Liver (tissue), 9 donors: Measurements from ENCODE around the gene DLK1. TPM values are rescaled to one million over a fixed set of nuclear protein-coding genes. Genes with fewer than 3 reads are reported as not detected.

ENCODE experiments used
- DNase-seq: peaks from one replicate; pipeline ENCODE4 v3.0.0-alpha.2; 2017; ENCODE audit warnings: low spot score
- H3K27ac ChIP-seq, 2 donors: one replicate each; pipeline ENCODE4 v1.7.0; 2013; ENCODE audit warnings: inconsistent platforms in 2 of 2, low read length in 2 of 2, control low read depth in 1 of 2, low read depth in 1 of 2, mild to moderate bottlenecking in 1 of 2
- H3K27me3 ChIP-seq, 4 donors: one replicate each; pipeline versions ENCODE4 v1.6.1 to v1.7.0; 2013; ENCODE audit warnings: low read length in 3 of 4, inconsistent platforms in 1 of 4, mild to moderate bottlenecking in 1 of 4, moderate library complexity in 1 of 4; ENCODE audit not compliant: control insufficient read depth in 4 of 4, insufficient read depth in 4 of 4
- H3K36me3 ChIP-seq, 4 donors: one replicate each; pipeline versions ENCODE4 v1.6.1 to v1.7.0; 2013; ENCODE audit warnings: low read length in 3 of 4, mild to moderate bottlenecking in 3 of 4, low read depth in 1 of 4, moderate library complexity in 1 of 4; ENCODE audit not compliant: control insufficient read depth in 4 of 4, insufficient read depth in 3 of 4
- H3K4me1 ChIP-seq, 4 donors: one replicate each; pipeline versions ENCODE4 v1.6.1 to v1.7.0; 2013; ENCODE audit warnings: low read length in 3 of 4, mild to moderate bottlenecking in 3 of 4, moderate library complexity in 1 of 4; ENCODE audit not compliant: control insufficient read depth in 4 of 4, insufficient read depth in 4 of 4
- H3K4me3 ChIP-seq, 3 donors: one replicate each; pipeline versions ENCODE4 v1.6.1 to v1.7.0; 2013; ENCODE audit warnings: low read length in 3 of 3, control low read depth in 1 of 3, low read depth in 1 of 3, mild to moderate bottlenecking in 1 of 3
- H3K9ac ChIP-seq, 2 donors: one replicate each; pipeline ENCODE4 v1.7.0; 2013; ENCODE audit warnings: low read length in 2 of 2, mild to moderate bottlenecking in 2 of 2, moderate library complexity in 2 of 2, control low read depth in 1 of 2, low read depth in 1 of 2
- H3K9me3 ChIP-seq, 4 donors: one replicate each; pipeline versions ENCODE4 v1.6.1 to v1.7.0; 2013; ENCODE audit warnings: low read length in 3 of 4; ENCODE audit not compliant: control insufficient read depth in 4 of 4
- FOXA1 ChIP-seq: IDR thresholded peaks from 2 replicates; pipeline ENCODE4 v1.6.1; 2016; ENCODE audit warnings: antibody characterized with exemption
- FOXA2 ChIP-seq: IDR thresholded peaks from 2 replicates; pipeline ENCODE4 v1.6.1; 2016; ENCODE audit warnings: antibody characterized with exemption
- GABPA ChIP-seq, 2 donors: IDR thresholded peaks in 1 of 2; conservative IDR thresholded peaks in 1 of 2; 2 replicates each; pipeline ENCODE4 v1.6.1; 2016; ENCODE audit warnings: antibody characterized with exemption in 2 of 2, mild to moderate bottlenecking in 1 of 2, moderate library complexity in 1 of 2
- HNF4A ChIP-seq, 2 donors: conservative IDR thresholded peaks; 2 replicates each; pipeline ENCODE4 v1.6.1; 2016; ENCODE audit warnings: antibody characterized with exemption in 2 of 2, mild to moderate bottlenecking in 2 of 2
- JUND ChIP-seq, 2 donors: IDR thresholded peaks; 2 replicates each; pipeline ENCODE4 v1.6.1; 2016; ENCODE audit warnings: antibody characterized with exemption in 2 of 2
- MAX ChIP-seq: IDR thresholded peaks from 2 replicates; pipeline ENCODE4 v1.6.1; 2016; ENCODE audit warnings: antibody characterized with exemption
- NR2F2 ChIP-seq: IDR thresholded peaks from 2 replicates; pipeline ENCODE4 v1.6.1; 2016; ENCODE audit warnings: antibody characterized with exemption
- RAD21 ChIP-seq, 2 donors: IDR thresholded peaks; 2 replicates each; pipeline ENCODE4 v1.6.1; 2016; ENCODE audit warnings: antibody characterized with exemption in 2 of 2, mild to moderate bottlenecking in 2 of 2
- REST ChIP-seq: IDR thresholded peaks from 2 replicates; pipeline ENCODE4 v1.6.1; 2016; ENCODE audit warnings: antibody characterized with exemption, mild to moderate bottlenecking
- RXRA ChIP-seq, 2 donors: IDR thresholded peaks; 2 replicates each; pipeline ENCODE4 v1.6.1; 2017 to 2018; ENCODE audit warnings: antibody characterized with exemption in 2 of 2, mild to moderate bottlenecking in 1 of 2
- TAF1 ChIP-seq: conservative IDR thresholded peaks from 2 replicates; pipeline ENCODE4 v1.6.1; 2016; ENCODE audit warnings: antibody characterized with exemption, mild to moderate bottlenecking
- YY1 ChIP-seq: IDR thresholded peaks from 2 replicates; pipeline ENCODE4 v1.6.1; 2016; ENCODE audit warnings: antibody characterized with exemption, mild to moderate bottlenecking
- WGBS: extraction: QIAGEN DNeasy Blood & Tissue Kit; methylation state at CpG from one replicate; pipeline ENCODE4 v1.1.7; 2013; 5-methylcytosine and 5-hydroxymethylcytosine counted together
- polyA plus RNA-seq, 2 donors: library from polyadenylated mRNA; stranded (reverse) in 1 of 2; unstranded in 1 of 2; fragments of 200-250 nt in 1 of 2; fragments of >200 nt in 1 of 2; fragmentation: Nextera tagmentation in 1 of 2; extraction: Ambion mirVana in 1 of 2; gene quantifications; one replicate each; pipeline versions ENCODE4 v1.2.1 to v1.2.3, GENCODE V29; 2013 to 2015
- total RNA-seq, 2 donors: library from RNA; depleted of rRNA; stranded (reverse); fragments of >200 nt; gene quantifications; one replicate each; pipeline ENCODE4 v1.2.3, GENCODE V29; 2014
- TF ChIP-seq, protein P1 (sequence below): IDR thresholded peaks from 2 replicates; pipeline ENCODE4 v1.6.1; 2016; ENCODE audit warnings: antibody characterized with exemption
- TF ChIP-seq, protein P2 (sequence below): IDR thresholded peaks from 2 replicates; pipeline ENCODE4 v1.6.1; 2016; ENCODE audit warnings: antibody characterized with exemption
- donor health status: healthy.
- donor health status: healthy.
- donor health status: healthy.
- donor health status: healthy.
- donor health status: healthy.

Gene DLK1
- total and polyA plus RNA-seq, 4 donors = 0.42 to 331 (median 1.8) TPM; not detected in 1

DNA sequence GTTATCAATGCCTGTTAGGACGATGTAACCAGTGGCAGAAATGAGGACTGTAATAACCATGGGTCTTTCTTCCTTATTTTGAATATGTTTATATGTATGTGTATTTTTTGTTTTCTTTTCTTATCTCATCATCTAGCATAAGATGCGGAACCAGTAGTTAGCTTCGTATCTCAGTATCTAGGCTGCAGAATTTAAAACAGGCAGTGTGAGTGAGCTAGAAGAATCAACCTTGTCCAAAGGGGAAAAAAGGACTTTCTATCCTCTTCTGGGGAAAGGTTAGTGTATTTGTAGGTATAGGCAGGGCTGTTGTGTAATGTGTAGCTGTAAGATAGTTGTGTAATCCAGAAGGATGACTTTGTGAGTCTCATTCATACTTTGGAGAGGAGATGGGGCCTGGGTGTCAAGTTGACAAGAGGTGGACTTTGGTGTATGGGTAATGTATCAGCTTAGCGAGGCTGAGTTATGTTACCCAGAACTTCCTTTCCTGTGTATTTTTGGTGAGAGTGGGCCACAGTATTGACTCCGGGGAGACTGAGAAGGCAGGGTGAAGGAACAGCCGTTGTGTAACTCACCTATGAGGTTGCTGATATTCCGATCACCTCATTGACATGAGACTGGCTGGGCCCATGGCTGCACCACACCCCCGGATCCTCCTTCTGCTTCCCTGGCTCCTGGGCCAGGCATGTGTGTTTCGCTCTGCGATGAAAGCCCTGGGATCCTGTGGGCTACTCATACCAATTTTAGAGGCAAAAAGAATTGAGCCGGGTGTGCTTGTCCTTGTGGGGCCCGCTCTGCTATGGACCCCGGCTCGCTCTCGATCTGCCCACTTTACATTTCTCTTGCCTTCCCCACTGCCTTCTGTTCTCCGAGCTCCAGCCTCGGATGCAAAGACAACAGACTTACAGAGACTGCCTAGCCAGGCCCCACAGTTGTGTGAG is 24.3 kb downstream of the DLK1 start:
- Histone ChIP-seq H3K4me3 (no peak overlapping the region), H3K9me3 (no peaks in the 10 kb centered on the region), H3K9ac (no peak overlapping the region), H3K36me3 (no peaks in the 10 kb centered on the region), H3K27ac (no peak overlapping the region), H3K27me3 (peaks cover 0 to 10% (median 0%) of the 10 kb centered on the region in 4 donors), H3K4me1 (no peaks in the 10 kb centered on the region)
- WGBS = 70% methylated on average over 17 of the region's 17 CpGs
- TF ChIP-seq FOXA1 (no peak), RAD21 (IDR thresholded peaks at IDR 0.05) (no peak), MAX (no peak), NR2F2 (no peak), HNF4A (conservative IDR thresholded peaks at IDR 0.05) (no peak)
- TF ChIP-seq, protein P1, sequence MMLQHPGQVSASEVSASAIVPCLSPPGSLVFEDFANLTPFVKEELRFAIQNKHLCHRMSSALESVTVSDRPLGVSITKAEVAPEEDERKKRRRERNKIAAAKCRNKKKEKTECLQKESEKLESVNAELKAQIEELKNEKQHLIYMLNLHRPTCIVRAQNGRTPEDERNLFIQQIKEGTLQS = no peak
- TF ChIP-seq, protein P2, sequence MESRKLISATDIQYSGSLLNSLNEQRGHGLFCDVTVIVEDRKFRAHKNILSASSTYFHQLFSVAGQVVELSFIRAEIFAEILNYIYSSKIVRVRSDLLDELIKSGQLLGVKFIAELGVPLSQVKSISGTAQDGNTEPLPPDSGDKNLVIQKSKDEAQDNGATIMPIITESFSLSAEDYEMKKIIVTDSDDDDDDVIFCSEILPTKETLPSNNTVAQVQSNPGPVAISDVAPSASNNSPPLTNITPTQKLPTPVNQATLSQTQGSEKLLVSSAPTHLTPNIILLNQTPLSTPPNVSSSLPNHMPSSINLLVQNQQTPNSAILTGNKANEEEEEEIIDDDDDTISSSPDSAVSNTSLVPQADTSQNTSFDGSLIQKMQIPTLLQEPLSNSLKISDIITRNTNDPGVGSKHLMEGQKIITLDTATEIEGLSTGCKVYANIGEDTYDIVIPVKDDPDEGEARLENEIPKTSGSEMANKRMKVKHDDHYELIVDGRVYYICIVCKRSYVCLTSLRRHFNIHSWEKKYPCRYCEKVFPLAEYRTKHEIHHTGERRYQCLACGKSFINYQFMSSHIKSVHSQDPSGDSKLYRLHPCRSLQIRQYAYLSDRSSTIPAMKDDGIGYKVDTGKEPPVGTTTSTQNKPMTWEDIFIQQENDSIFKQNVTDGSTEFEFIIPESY = no peak
- peak; percentile 35 for DNase-seq

- H3K4me3 ChIP-seq = no peak overlapping the region
These were observed 27.3 kb downstream of the DLK1 start for GRCh38 chr14:100754020-100754419.

GRCh38 chr14:100755649-100756048 is 29.0 kb downstream of the DLK1 start:
- DNase-seq = no peak
- WGBS = 92% methylated on average over 1 of the region's 1 CpG
- H3K27ac ChIP-seq = no peak overlapping the region
- no peak overlapping the region for H3K4me3 ChIP-seq
- no peaks in the 10 kb centered on the region for H3K4me1 ChIP-seq
- H3K36me3 ChIP-seq = no peaks in the 10 kb centered on the region
- no peak overlapping the region for H3K9ac ChIP-seq
- H3K27me3 ChIP-seq = peaks cover 0 to 6% (median 0%) of the 10 kb centered on the region in 4 donors
- no peaks in the 10 kb centered on the region for H3K9me3 ChIP-seq
- no peak for TF ChIP-seq HNF4A (conservative IDR thresholded peaks at IDR 0.05)
- no peak for TF ChIP-seq RXRA (IDR thresholded peaks at IDR 0.05)
- no peak for TF ChIP-seq JUND (IDR thresholded peaks at IDR 0.05)
- no peak for TF ChIP-seq MAX
- TF ChIP-seq GABPA (IDR thresholded peaks at IDR 0.05 in 1 of 2, conservative IDR thresholded peaks at IDR 0.05 in 1 of 2) = no peak
- no peak for TF ChIP-seq TAF1
- no peak for TF ChIP-seq YY1
- no peak for TF ChIP-seq FOXA1
- TF ChIP-seq, protein P1 = no peak
- TF ChIP-seq RAD21 (IDR thresholded peaks at IDR 0.05) = no peak
- TF ChIP-seq REST = no peak
- TF ChIP-seq FOXA2 = no peak

More at GRCh38 chr14:100754020-100754419, 27.3 kb downstream of the DLK1 start:
- Histone ChIP-seq H3K27ac (no peak overlapping the region), H3K9ac (no peak overlapping the region), H3K9me3 (no peaks in the 10 kb centered on the region), H3K4me1 (no peaks in the 10 kb centered on the region), H3K36me3 (no peaks in the 10 kb centered on the region), H3K27me3 (peaks cover 0 to 10% (median 0%) of the 10 kb centered on the region in 4 donors)
- WGBS = 34% methylated on average over 1 of the region's 1 CpG
- TF ChIP-seq, protein P2 = no peak
- TF ChIP-seq, protein P1 = no peak
- no peak for TF ChIP-seq RAD21 (IDR thresholded peaks at IDR 0.05)
- no peak for DNase-seq
